GM23338 (cell line): ENCODE measurements around the gene CLSTN2. TPM values are rescaled to one million over a fixed set of nuclear protein-coding genes. Genes with fewer than 3 reads are reported as not detected.

Experiments used
- ATAC-seq: fragments of 200-7000 bp; cut with Tn5 transposase; 3 replicates; pipeline ENCODE4 v1.9.1; 2020
- DNase-seq: peaks from one replicate; pipeline ENCODE4 v3.0.0-alpha.2; 2015; ENCODE audit warnings: low spot score
- H2AFZ ChIP-seq: fragments of 200-600 bp; sonication (generic); 2 replicates; pipeline ENCODE4 v1.8.0; 2016; ENCODE audit warnings: antibody characterized with exemption, mild to moderate bottlenecking, moderate library complexity
- H3F3A ChIP-seq: fragments of 200-600 bp; sonication (generic); replicated peaks from 2 replicates; pipeline ENCODE4 v1.8.0; 2017; ENCODE audit warnings: antibody characterized with exemption, mixed run types, low read depth
- H3K27ac ChIP-seq: fragments of 200-600 bp; sonication (generic); 2 replicates; pipeline ENCODE4 v1.6.1; 2016; ENCODE audit warnings: low read depth
- H3K27me3 ChIP-seq: fragments of 200-600 bp; sonication (generic); 2 replicates; pipeline ENCODE4 v1.8.0; 2016; ENCODE audit warnings: mild to moderate bottlenecking, mixed run types, moderate library complexity; ENCODE audit not compliant: insufficient read depth
- H3K36me3 ChIP-seq: fragments of 200-600 bp; sonication (generic); 2 replicates; pipeline ENCODE4 v1.8.0; 2016; ENCODE audit warnings: mild to moderate bottlenecking; ENCODE audit not compliant: insufficient read depth
- H3K4me1 ChIP-seq: fragments of 200-600 bp; sonication (generic); 2 replicates; pipeline ENCODE4 v1.8.0; 2016; ENCODE audit warnings: mild to moderate bottlenecking, moderate library complexity; ENCODE audit not compliant: insufficient read depth
- H3K4me2 ChIP-seq: fragments of 200-600 bp; sonication (generic); 2 replicates; pipeline ENCODE4 v1.7.1; 2017; ENCODE audit warnings: mixed run types
- H3K4me3 ChIP-seq: fragments of 200-600 bp; sonication (generic); 2 replicates; pipeline ENCODE4 v1.6.1; 2016; ENCODE audit warnings: mixed run types
- H3K79me2 ChIP-seq: fragments of 200-600 bp; sonication (generic); replicated peaks from 2 replicates; pipeline ENCODE4 v1.8.0; 2017; ENCODE audit warnings: mild to moderate bottlenecking; ENCODE audit not compliant: insufficient read depth
- H3K9me2 ChIP-seq: fragments of 200-600 bp; sonication (generic); 2 replicates; pipeline ENCODE4 v1.8.0; 2017; ENCODE audit not compliant: insufficient read depth
- H4K20me1 ChIP-seq: fragments of 200-600 bp; sonication (generic); replicated peaks from 2 replicates; pipeline ENCODE4 v1.8.0; 2017; ENCODE audit warnings: mild to moderate bottlenecking; ENCODE audit not compliant: insufficient read depth
- H3K27ac Mint-ChIP-seq: 2 replicates; pipeline ENCODE4 v1.8.0; 2020; ENCODE audit warnings: inconsistent platforms, mild to moderate bottlenecking, moderate library complexity, mixed read lengths
- H3K27me3 Mint-ChIP-seq: 3 replicates; pipeline ENCODE4 v1.8.0; 2022; ENCODE audit warnings: low read depth, mild to moderate bottlenecking, moderate library complexity, mixed read lengths, inconsistent platforms; ENCODE audit not compliant: insufficient read depth, poor library complexity
- H3K36me3 Mint-ChIP-seq: 3 replicates; pipeline ENCODE4 v1.8.0; 2021; ENCODE audit warnings: low read depth, mild to moderate bottlenecking, inconsistent platforms, moderate library complexity, mixed read lengths
- H3K4me1 Mint-ChIP-seq: 3 replicates; pipeline ENCODE4 v1.8.0; 2020; ENCODE audit warnings: mild to moderate bottlenecking, inconsistent platforms, mixed read lengths
- H3K4me3 Mint-ChIP-seq: 3 replicates; pipeline ENCODE4 v1.8.0; 2021; ENCODE audit warnings: moderate library complexity, mild to moderate bottlenecking, inconsistent platforms, mixed read lengths
- H3K9me3 Mint-ChIP-seq: 3 replicates; pipeline ENCODE4 v1.8.0; 2020; ENCODE audit warnings: moderate library complexity, mild to moderate bottlenecking, inconsistent platforms, mixed read lengths
- CREB1 ChIP-seq: fragments of 250-450 bp; sonication (Bioruptor Pico); IDR thresholded peaks from 2 replicates; pipeline ENCODE4 v1.5.0; 2020; ENCODE audit warnings: low read depth, mild to moderate bottlenecking, moderate library complexity
- CTCF ChIP-seq, 2 experiments: fragments of 200-600 bp in 1 of 2; sonication (generic) in 1 of 2; conservative IDR thresholded peaks; 2 replicates each; pipeline versions ENCODE4 v1.5.1 to v1.6.1; 2016 to 2017; ENCODE audit warnings: antibody characterized with exemption in 2 of 2, low read depth in 2 of 2, mild to moderate bottlenecking in 2 of 2, moderate library complexity in 1 of 2
- ETS1 ChIP-seq: IDR thresholded peaks from 2 replicates; pipeline ENCODE4 v1.6.1; 2016; ENCODE audit warnings: antibody characterized with exemption
- EZH2 ChIP-seq: fragments of 200-600 bp; sonication (generic); IDR thresholded peaks from one replicate; pipeline ENCODE4 v1.8.0; 2017; ENCODE audit warnings: antibody characterized with exemption, mild to moderate bottlenecking, low read depth; ENCODE audit not compliant: unreplicated experiment
- EZH2phosphoT487 ChIP-seq: fragments of 200-600 bp; sonication (generic); IDR thresholded peaks from one replicate; pipeline ENCODE4 v1.8.1; 2018; ENCODE audit warnings: antibody characterized with exemption; ENCODE audit not compliant: unreplicated experiment
- JUNB ChIP-seq: IDR thresholded peaks from one replicate; pipeline ENCODE4 v1.6.1; 2016; ENCODE audit warnings: antibody characterized with exemption; ENCODE audit not compliant: unreplicated experiment
- NANOG ChIP-seq: IDR thresholded peaks from 2 replicates; pipeline ENCODE4 v1.6.1; 2016; ENCODE audit warnings: antibody characterized with exemption, borderline replicate concordance
- POLR2AphosphoS5 ChIP-seq: IDR thresholded peaks from 2 replicates; pipeline ENCODE4 v1.6.1; 2016; ENCODE audit warnings: antibody characterized with exemption, low read depth
- REST ChIP-seq: IDR thresholded peaks from one replicate; pipeline ENCODE4 v1.6.1; 2018; ENCODE audit warnings: antibody characterized with exemption; ENCODE audit not compliant: unreplicated experiment
- STAT1 ChIP-seq: IDR thresholded peaks from one replicate; pipeline ENCODE4 v1.6.1; 2016; ENCODE audit warnings: antibody characterized with exemption; ENCODE audit not compliant: unreplicated experiment
- ZNF114 ChIP-seq: fragments of 250-450 bp; sonication (Bioruptor Pico); IDR thresholded peaks from 2 replicates; pipeline ENCODE4 v1.5.0; 2020; ENCODE audit warnings: mild to moderate bottlenecking, moderate library complexity
- ZNF331 ChIP-seq: fragments of 250-450 bp; sonication (Bioruptor Pico); IDR thresholded peaks from 2 replicates; pipeline ENCODE4 v1.5.0; 2020; ENCODE audit warnings: low read depth, mild to moderate bottlenecking, moderate library complexity
- polyA plus RNA-seq: library from polyadenylated mRNA; unstranded; fragments of >200 nt; fragmentation: Nextera tagmentation; extraction: Ambion mirVana; gene quantifications from 2 replicates; pipeline ENCODE4 v1.2.1, GENCODE V29; 2016
- total RNA-seq: library from RNA; depleted of rRNA; stranded (reverse); fragments of >200 nt; shearing (Covaris generic); gene quantifications from 2 replicates; pipeline ENCODE4 v1.2.3, GENCODE V29; 2014

CLSTN2 gene
- total and polyA plus RNA-seq, 2 experiments from 2014 or later, result 0.11 to 0.83 TPM

- TF ChIP-seq CTCF (conservative IDR thresholded peaks at IDR 0.05; ENCODE audit: low read depth in 2 of 2) (no peak), REST (no peak), CREB1 (CRISPR knock-in tag) (no peak), NANOG (no peak), EZH2phosphoT487 (no peak), STAT1 (no peak), JUNB (no peak), ZNF331 (CRISPR knock-in tag) (no peak), POLR2AphosphoS5 (no peak), ZNF114 (no peak), ETS1 (no peak), EZH2 (no peak)
Observed at GRCh38 chr3:140441006-140441405, 506.0 kb downstream of the CLSTN2 start (continued).

- Histone ChIP-seq H2AFZ (no peak overlapping the region), H3K9me2 (no peaks in the 10 kb centered on the region; the same call in 1 of the 2 replicates), H3K4me1 (no peaks in the 10 kb centered on the region), H3K27ac (no peak overlapping the region), H3K4me3 (no peak overlapping the region), H3F3A (no peaks in the 10 kb centered on the region), H3K27me3 (no peaks in the 10 kb centered on the region), H4K20me1 (no peaks in the 10 kb centered on the region), H3K79me2 (no peaks in the 10 kb centered on the region), H3K4me2 (no peak overlapping the region), H3K36me3 (no peaks in the 10 kb centered on the region)
- no peak overlapping the region for H3K4me3 Mint-ChIP-seq
- no peaks in the 10 kb centered on the region; the same call in 2 of the 3 replicates for H3K4me1 Mint-ChIP-seq
- H3K27me3 Mint-ChIP-seq, result no peaks in the 10 kb centered on the region
- DNase-seq (no peak), ATAC-seq (no peak)
- no peak overlapping the region for H3K27ac Mint-ChIP-seq
- no peaks in the 10 kb centered on the region for H3K9me3 Mint-ChIP-seq
- no peak for TF ChIP-seq CREB1 (CRISPR knock-in tag)
- no peak for TF ChIP-seq NANOG
- no peak for TF ChIP-seq REST
- no peak for TF ChIP-seq POLR2AphosphoS5
- TF ChIP-seq ZNF114, result no peak
- no peak for TF ChIP-seq JUNB
- H3K36me3 Mint-ChIP-seq, result no peaks in the 10 kb centered on the region
Observed at GRCh38 chr3:140442621-140443020, 507.6 kb downstream of the CLSTN2 start.
